Neural cell (in vitro differentiated cells): ENCODE data around the gene DGCR6L. TPM values are rescaled to one million over a fixed set of nuclear protein-coding genes. Genes with fewer than 3 reads are reported as not detected.
"Not testable (repeated sequence)": the region's sequence is repeated elsewhere in the genome, so short reads cannot be mapped to it uniquely, and the experiment has no call there.

Source experiments
- H2AFZ ChIP-seq: fragments of 200-600, 300-800 bp; sonication (generic), shearing (Covaris generic); 2 replicates; pipeline ENCODE4 v1.6.0; 2014; ENCODE audit warnings: low read depth, mild to moderate bottlenecking, antibody characterized with exemption, low read length, moderate library complexity
- H3F3A ChIP-seq: fragments of 200-600 bp; shearing (Covaris generic); 2 replicates; pipeline ENCODE4 v1.6.1; 2016; ENCODE audit warnings: mild to moderate bottlenecking, moderate library complexity, mixed read lengths, antibody characterized with exemption, low read length; ENCODE audit not compliant: insufficient read depth, poor library complexity, severe bottlenecking
- H3K27ac ChIP-seq: fragments of 200-600, 300-800 bp; sonication (generic), shearing (Covaris generic); 2 replicates; pipeline ENCODE4 v1.5.1; 2014; ENCODE audit warnings: mild to moderate bottlenecking, low read length, moderate library complexity
- H3K27me3 ChIP-seq: fragments of 300-800, 200-600 bp; sonication (generic), shearing (Covaris generic); 2 replicates; pipeline ENCODE4 v1.6.0; 2014; ENCODE audit warnings: mild to moderate bottlenecking, low read depth, low read length, moderate library complexity; ENCODE audit not compliant: insufficient read depth
- H3K36me3 ChIP-seq: fragments of 300-800, 200-600 bp; sonication (generic), shearing (Covaris generic); 2 replicates; pipeline ENCODE4 v1.5.1; 2014; ENCODE audit warnings: mild to moderate bottlenecking, antibody characterized with exemption, low read length, moderate library complexity; ENCODE audit not compliant: insufficient read depth
- H3K4me2 ChIP-seq: fragments of 300-800, 200-600 bp; sonication (generic), shearing (Covaris generic); 2 replicates; pipeline ENCODE4 v1.6.0; 2014; ENCODE audit warnings: mild to moderate bottlenecking, low read length
- H3K4me3 ChIP-seq: fragments of 300-800, 200-600 bp; sonication (generic), shearing (Covaris generic); 2 replicates; pipeline ENCODE4 v1.5.1; 2014; ENCODE audit warnings: mild to moderate bottlenecking, low read length, moderate library complexity
- H3K79me2 ChIP-seq: fragments of 200-600 bp; shearing (Covaris generic); replicated peaks from 2 replicates; pipeline ENCODE4 v1.6.0; 2014; ENCODE audit warnings: mild to moderate bottlenecking, low read length, moderate library complexity; ENCODE audit not compliant: insufficient read depth
- H3K9ac ChIP-seq: fragments of 300-800, 200-600 bp; sonication (generic), shearing (Covaris generic); 2 replicates; pipeline ENCODE4 v1.6.1; 2016; ENCODE audit warnings: mild to moderate bottlenecking, low read length, mixed read lengths
- H3K9me2 ChIP-seq: fragments of 200-600 bp; shearing (Covaris generic); 2 replicates; pipeline ENCODE4 v1.6.1; 2016; ENCODE audit warnings: mild to moderate bottlenecking, low read length, mixed read lengths; ENCODE audit not compliant: insufficient read depth
- H3K9me3 ChIP-seq: fragments of 200-600, 300-800 bp; sonication (generic), shearing (Covaris generic); 2 replicates; pipeline ENCODE4 v1.6.1; 2016; ENCODE audit warnings: mild to moderate bottlenecking, mixed run types, low read length, moderate library complexity, mixed read lengths
- H4K20me1 ChIP-seq: fragments of 200-600 bp; shearing (Covaris generic); 2 replicates; pipeline ENCODE4 v1.6.1; 2016; ENCODE audit warnings: mild to moderate bottlenecking, mixed run types; ENCODE audit not compliant: insufficient read depth
- polyA plus RNA-seq: library from polyadenylated mRNA; depleted of rRNA; stranded (reverse); fragments of >200 nt; gene quantifications from 2 replicates; pipeline ENCODE4 v1.2.3, GENCODE V29; 2014

DGCR6L gene
- polyA plus RNA-seq, 1 donor from 2014 or later: 125 TPM

DNA sequence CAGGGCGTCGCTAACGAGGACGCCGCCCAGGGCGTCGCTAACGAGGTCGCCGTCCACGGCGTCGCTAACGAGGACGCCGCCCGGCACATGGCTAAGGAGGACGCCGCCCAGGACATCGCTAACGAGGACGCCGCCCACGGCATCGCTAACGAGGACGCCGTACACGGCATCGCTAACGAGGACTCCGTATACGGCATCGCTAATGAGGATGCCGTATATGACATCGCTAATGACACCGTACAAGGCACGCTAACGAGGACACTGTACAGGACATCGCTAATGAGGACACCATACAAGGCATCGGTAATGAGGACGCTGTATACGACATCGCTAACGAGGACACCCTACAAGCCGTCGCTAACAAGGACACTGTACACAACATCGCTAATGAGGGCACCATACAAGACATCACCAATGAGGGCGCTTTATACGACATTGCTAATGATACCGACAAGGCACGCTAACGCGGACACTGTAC lies 41.9 kb upstream of the DGCR6L start:
- not testable (repeated sequence) for H3K4me2 ChIP-seq, H3K79me2 ChIP-seq, H3K9me2 ChIP-seq, H3K4me3 ChIP-seq, H3F3A ChIP-seq, H3K9ac ChIP-seq, H3K27ac ChIP-seq, H3K36me3 ChIP-seq, H3K27me3 ChIP-seq, H2AFZ ChIP-seq, H4K20me1 ChIP-seq, H3K9me3 ChIP-seq

DNA sequence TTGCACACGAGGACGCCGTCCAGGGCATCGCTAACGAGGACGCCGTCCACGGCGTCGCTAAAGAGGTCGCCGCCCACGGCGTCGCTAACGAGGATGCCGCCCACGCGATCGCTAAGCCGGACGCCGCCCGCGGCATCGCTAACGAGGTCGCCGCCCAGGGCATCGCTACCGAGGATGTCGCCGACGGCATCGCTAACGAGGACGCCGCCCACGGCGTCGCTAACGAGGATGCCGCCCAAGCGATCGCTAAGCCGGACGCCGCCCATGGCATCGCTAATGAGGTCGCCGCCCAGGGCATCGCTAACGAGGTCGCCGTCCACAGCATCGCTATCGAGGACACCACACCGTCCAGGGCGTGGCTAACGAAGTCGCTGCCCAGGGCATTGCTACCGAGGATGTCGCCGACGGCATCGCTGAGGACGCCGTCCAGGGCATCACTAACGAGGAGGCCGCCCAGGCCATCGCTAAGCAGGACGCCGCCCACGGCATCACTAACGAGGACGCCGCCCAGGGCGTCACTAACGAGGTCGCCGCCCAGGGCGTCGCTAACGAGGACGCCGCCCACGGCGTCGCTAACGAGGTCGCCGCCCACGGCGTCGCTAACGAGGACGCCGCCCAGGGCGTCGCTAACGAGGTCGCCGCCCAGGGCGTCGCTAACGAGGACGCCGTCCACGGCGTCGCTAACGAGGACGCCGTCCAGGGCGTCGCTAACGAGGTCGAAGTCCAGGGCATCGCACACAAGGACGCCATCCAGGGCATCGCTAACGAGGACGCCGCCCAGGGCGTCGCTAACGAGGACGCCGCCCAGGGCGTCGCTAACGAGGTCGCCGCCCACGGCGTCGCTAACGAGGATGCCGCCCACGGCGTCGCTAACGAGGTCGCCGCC lies 41.2 kb upstream of the DGCR6L start:
- not testable (repeated sequence) for H4K20me1 ChIP-seq, H3K36me3 ChIP-seq, H3K4me3 ChIP-seq, H3K9ac ChIP-seq, H3F3A ChIP-seq, H2AFZ ChIP-seq, H3K79me2 ChIP-seq, H3K27me3 ChIP-seq, H3K9me3 ChIP-seq, H3K4me2 ChIP-seq, H3K27ac ChIP-seq, H3K9me2 ChIP-seq

DNA sequence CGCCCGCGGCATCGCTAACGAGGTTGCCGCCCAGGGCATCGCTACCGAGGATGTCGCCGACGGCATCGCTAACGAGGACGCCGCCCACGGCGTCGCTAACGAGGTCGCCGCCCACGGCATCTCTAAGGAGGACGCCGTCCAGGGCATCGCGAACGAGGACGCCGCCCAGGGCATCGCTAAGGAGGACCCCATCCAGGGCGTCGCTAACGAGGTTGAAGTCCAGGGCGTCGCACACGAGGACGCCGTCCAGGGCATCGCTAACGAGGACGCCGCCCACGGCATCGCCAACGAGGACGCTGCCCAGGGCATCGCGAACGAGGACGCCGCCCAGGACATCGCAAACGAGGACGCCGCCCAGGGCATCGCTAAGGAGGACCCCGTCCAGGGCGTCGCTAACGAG lies 40.4 kb upstream of the DGCR6L start:
- H3K4me3 ChIP-seq, H3K27me3 ChIP-seq, H3K9me3 ChIP-seq, H3K27ac ChIP-seq, H3K9me2 ChIP-seq, H3K9ac ChIP-seq, H3K36me3 ChIP-seq, H3K4me2 ChIP-seq, H3F3A ChIP-seq, H3K79me2 ChIP-seq, H2AFZ ChIP-seq, H4K20me1 ChIP-seq: not testable (repeated sequence)

DNA sequence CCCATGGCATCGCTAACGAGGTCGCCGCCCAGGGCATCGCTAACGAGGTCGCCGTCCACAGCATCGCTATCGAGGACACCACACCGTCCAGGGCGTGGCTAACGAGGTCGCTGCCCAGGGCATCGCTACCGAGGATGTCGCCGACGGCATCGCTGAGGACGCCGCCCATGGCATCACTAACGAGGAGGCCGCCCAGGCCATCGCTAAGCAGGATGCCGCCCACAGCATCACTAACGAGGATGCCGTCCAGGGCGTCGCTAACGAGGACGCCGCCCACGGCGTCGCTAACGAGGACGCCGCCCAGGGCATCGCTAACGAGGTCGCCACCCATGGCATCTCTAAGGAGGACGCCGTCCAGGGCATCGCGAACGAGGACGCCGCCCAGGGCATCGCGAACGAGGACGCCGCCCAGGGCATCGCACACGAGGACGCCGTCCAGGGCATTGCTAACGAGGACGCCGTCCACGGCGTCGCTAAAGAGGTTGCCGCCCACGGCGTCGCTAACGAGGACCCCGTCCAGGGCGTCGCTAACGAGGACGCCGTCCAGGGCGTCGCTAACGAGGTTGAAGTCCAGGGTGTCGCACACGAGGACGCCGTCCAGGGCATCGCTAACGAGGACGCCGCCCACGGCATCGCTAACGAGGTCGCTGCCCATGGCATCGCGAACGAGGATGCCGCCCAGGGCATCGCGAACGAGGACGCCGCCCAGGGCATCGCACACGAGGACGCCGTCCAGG lies 38.8 kb upstream of the DGCR6L start:
- not testable (repeated sequence) for H3K4me3 ChIP-seq, H3K27me3 ChIP-seq, H2AFZ ChIP-seq, H3K27ac ChIP-seq, H3K9me3 ChIP-seq, H3K9me2 ChIP-seq, H4K20me1 ChIP-seq, H3F3A ChIP-seq, H3K79me2 ChIP-seq, H3K36me3 ChIP-seq, H3K4me2 ChIP-seq, H3K9ac ChIP-seq

DNA sequence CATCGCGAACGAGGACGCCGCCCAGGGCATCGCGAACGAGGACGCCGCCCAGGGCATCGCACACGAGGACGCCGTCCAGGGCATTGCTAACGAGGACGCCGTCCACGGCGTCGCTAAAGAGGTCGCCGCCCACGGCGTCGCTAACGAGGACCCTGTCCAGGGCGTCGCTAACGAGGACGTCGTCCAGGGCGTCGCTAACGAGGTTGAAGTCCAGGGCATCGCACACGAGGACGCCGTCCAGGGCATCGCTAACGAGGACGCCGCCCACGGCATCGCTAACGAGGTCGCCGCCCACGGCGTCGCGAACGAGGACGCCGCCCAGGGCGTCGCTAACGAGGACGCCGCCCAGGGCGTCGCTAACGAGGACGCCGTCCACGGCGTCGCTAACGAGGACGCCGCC lies 38.1 kb upstream of the DGCR6L start:
- H3K9me3 ChIP-seq, H3K27me3 ChIP-seq, H3K79me2 ChIP-seq, H3K4me2 ChIP-seq, H4K20me1 ChIP-seq, H3K36me3 ChIP-seq, H3K9ac ChIP-seq, H2AFZ ChIP-seq, H3F3A ChIP-seq, H3K27ac ChIP-seq, H3K9me2 ChIP-seq, H3K4me3 ChIP-seq: not testable (repeated sequence)

DNA sequence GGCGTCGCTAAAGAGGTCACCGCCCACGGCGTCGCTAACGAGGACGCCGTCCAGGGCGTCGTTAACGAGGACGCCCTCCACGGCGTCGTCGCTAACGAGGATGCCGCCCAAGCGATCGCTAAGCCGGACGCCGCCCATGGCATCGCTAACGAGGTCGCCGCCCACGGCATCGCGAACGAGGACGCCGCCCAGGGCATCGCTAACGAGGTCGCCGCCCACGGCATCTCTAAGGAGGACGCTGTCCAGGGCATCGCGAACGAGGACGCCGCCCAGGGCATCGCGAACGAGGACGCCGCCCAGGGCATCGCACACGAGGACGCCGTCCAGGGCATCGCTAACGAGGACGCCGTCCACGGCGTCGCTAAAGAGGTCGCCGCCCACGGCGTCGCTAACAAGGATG lies 37.0 kb upstream of the DGCR6L start:
- H4K20me1 ChIP-seq, H3K36me3 ChIP-seq, H3K9ac ChIP-seq, H3K27me3 ChIP-seq, H3K4me3 ChIP-seq, H2AFZ ChIP-seq, H3K9me3 ChIP-seq, H3K27ac ChIP-seq, H3K79me2 ChIP-seq, H3F3A ChIP-seq, H3K4me2 ChIP-seq, H3K9me2 ChIP-seq: not testable (repeated sequence)

DNA sequence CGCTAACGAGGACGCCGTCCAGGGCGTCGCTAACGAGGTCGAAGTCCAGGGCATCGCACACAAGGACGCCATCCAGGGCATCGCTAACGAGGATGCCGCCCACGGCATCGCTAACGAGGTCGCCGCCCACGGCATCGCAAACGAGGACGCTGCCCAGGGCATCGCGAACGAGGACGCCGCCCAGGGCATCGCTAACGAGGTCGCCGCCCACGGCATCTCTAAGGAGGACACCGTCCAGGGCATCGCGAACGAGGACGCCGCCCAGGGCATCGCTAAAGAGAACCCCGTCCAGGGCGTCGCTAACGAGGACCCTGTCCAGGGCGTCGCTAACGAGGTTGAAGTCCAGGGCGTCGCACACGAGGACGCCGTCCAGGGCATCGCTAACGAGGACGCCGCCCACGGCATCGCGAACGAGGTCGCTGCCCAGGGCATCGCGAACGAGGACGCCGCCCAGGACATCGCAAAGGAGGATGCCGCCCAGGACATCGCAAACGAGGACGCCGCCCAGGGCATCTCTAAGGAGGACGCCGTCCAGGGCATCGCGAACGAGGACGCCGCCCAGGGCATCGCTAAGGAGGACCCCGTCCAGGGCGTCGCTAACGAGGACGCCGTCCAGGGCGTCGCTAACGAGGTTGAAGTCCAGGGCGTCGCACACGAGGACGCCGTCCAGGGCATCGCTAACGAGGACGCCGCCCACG lies 36.2 kb upstream of the DGCR6L start:
- H3K27ac ChIP-seq, H3K9me2 ChIP-seq, H3F3A ChIP-seq, H3K4me2 ChIP-seq, H4K20me1 ChIP-seq, H3K36me3 ChIP-seq, H3K9ac ChIP-seq, H2AFZ ChIP-seq, H3K27me3 ChIP-seq, H3K9me3 ChIP-seq, H3K79me2 ChIP-seq, H3K4me3 ChIP-seq: not testable (repeated sequence)
